Peyer's patch (tissue), 4 donors: Measurements from ENCODE around the gene AKR1C4.

Experiments
- POLR2A ChIP-seq, 2 donors: fragments of 450-650 bp; IDR thresholded peaks; one replicate each; pipeline ENCODE4 v1.5.1; 2017; ENCODE audit warnings: antibody characterized with exemption in 2 of 2, mild to moderate bottlenecking in 2 of 2, moderate library complexity in 2 of 2
- TF ChIP-seq, protein P1 (sequence below), 6 experiments: fragments of 450-650 bp in 4 of 6; fragments of 200-600 bp in 2 of 6; sonication (generic) in 1 of 6; IDR thresholded peaks; one replicate each; pipeline ENCODE4 v1.5.1; 2017 to 2019; ENCODE audit warnings: antibody characterized with exemption in 6 of 6, mild to moderate bottlenecking in 3 of 6, moderate library complexity in 1 of 6

DNA sequence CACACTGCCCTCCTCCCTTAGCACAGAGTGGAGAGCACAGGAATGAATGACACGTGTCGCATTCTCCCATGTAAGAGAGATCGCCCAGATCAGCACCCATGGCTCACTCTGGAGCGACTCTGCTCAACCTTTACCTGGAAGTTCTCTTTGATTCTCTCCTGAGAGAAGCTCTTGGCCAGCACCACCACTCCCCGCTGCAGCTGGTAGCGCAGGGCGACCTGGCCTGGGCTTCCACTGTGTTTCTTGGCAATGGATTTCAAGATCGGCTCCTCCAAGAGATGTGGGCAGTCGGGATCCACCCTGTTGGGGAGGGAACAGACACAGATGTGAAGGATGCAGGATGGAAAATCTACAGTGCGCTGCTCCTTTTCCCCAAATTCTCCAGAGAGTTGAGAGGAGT lies 39.1 kb upstream of the AKR1C4 start:
- TF ChIP-seq, protein P1, sequence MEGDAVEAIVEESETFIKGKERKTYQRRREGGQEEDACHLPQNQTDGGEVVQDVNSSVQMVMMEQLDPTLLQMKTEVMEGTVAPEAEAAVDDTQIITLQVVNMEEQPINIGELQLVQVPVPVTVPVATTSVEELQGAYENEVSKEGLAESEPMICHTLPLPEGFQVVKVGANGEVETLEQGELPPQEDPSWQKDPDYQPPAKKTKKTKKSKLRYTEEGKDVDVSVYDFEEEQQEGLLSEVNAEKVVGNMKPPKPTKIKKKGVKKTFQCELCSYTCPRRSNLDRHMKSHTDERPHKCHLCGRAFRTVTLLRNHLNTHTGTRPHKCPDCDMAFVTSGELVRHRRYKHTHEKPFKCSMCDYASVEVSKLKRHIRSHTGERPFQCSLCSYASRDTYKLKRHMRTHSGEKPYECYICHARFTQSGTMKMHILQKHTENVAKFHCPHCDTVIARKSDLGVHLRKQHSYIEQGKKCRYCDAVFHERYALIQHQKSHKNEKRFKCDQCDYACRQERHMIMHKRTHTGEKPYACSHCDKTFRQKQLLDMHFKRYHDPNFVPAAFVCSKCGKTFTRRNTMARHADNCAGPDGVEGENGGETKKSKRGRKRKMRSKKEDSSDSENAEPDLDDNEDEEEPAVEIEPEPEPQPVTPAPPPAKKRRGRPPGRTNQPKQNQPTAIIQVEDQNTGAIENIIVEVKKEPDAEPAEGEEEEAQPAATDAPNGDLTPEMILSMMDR (IDR thresholded peaks at IDR 0.05), result no peak
- TF ChIP-seq POLR2A (IDR thresholded peaks at IDR 0.05), result no peak
